ENCODE data around the gene SLC9A9.

- TF ChIP-seq CTCF (IDR thresholded peaks at IDR 0.05; ENCODE audit: low read length) (no peak), EZH2 (optimal IDR thresholded peaks at IDR 0.05; ENCODE audit: low read depth, low read length) (no peak)
Observed at GRCh38 chr3:143242691-143243090, 605.6 kb downstream of the SLC9A9 start.
